Heart left ventricle (tissue), 13 donors: Measurements from ENCODE around the gene SLC16A14.

Source experiments
- POLR2A ChIP-seq, 2 donors: fragments of 450-650 bp; IDR thresholded peaks; one replicate each; pipeline ENCODE4 v1.6.1; 2017; ENCODE audit warnings: antibody characterized with exemption in 2 of 2, mild to moderate bottlenecking in 2 of 2, moderate library complexity in 2 of 2
- TF ChIP-seq, protein P1 (sequence below), 12 donors: fragments of 200-600 bp; sonication (generic) in 4 of 12; IDR thresholded peaks; one replicate each; pipeline versions ENCODE4 v1.5.0 to v1.8.0; 2018 to 2022; ENCODE audit warnings: antibody characterized with exemption in 12 of 12, mild to moderate bottlenecking in 5 of 12
- donor health status: ischemic (EF 13 %, LVEDD 7.1; RV severe dilation, severe dysfunction).
- donor health status: DM: no; HTN: yes; CAD: no.
- donor health status: DM: no; HTN: no; CAD: no.
- donor health status: ischemic (EF 25% LVEDD 6.9; RV normal size, moderate dysfunction).
- donor health status: ischemic (EF 25% LVEDD 5.7; RV mildly dilated, moderate dysfunction).
- donor health status: ischemic (EF 35%, LVEDD 5.7; RV mildly dilated, moderate dysfunction).
- donor health status: nonischemic (EF 11% LVEDD 7.7; RV severe dilation, severe dysfunction).
- donor health status: DM: yes; HTN: yes; CAD: no.
- donor health status: PGD.
- donor health status: ischemic (EF 29% LVEDD 5.4; RV normal size, mild dysfunction).
- donor health status: nonischemic (EF 23%, LVEDD 6.1; RV moderate dilation, normal function).

GRCh38 chr2:229996320-229996719, 72.4 kb downstream of the SLC16A14 start:
- TF ChIP-seq POLR2A (IDR thresholded peaks at IDR 0.05): no peak
- TF ChIP-seq, protein P1, sequence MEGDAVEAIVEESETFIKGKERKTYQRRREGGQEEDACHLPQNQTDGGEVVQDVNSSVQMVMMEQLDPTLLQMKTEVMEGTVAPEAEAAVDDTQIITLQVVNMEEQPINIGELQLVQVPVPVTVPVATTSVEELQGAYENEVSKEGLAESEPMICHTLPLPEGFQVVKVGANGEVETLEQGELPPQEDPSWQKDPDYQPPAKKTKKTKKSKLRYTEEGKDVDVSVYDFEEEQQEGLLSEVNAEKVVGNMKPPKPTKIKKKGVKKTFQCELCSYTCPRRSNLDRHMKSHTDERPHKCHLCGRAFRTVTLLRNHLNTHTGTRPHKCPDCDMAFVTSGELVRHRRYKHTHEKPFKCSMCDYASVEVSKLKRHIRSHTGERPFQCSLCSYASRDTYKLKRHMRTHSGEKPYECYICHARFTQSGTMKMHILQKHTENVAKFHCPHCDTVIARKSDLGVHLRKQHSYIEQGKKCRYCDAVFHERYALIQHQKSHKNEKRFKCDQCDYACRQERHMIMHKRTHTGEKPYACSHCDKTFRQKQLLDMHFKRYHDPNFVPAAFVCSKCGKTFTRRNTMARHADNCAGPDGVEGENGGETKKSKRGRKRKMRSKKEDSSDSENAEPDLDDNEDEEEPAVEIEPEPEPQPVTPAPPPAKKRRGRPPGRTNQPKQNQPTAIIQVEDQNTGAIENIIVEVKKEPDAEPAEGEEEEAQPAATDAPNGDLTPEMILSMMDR (IDR thresholded peaks at IDR 0.05): no peak
